BLaER1 treated with 17β-estradiol and CSF1 and Interleukin-3, amounts not matched to agents 10 nM and 100 nM (cell line): ENCODE results near the gene MYO1G.
A peak's percentile ranks its signal among the peaks of the same experiment; 100 is the strongest.

Source experiments
- H3K27ac ChIP-seq, 11 experiments: shearing (Covaris generic); formaldehyde crosslinking; 2 replicates each; pipeline ENCODE4 v1.8.1; 2022
- H3K27me3 ChIP-seq, 11 experiments: shearing (Covaris generic); formaldehyde crosslinking; 2 replicates each; pipeline ENCODE4 v1.8.1; 2022
- H3K36me3 ChIP-seq, 11 experiments: shearing (Covaris generic); formaldehyde crosslinking; 2 replicates each; pipeline ENCODE4 v1.8.1; 2022
- H3K4me1 ChIP-seq, 10 experiments: shearing (Covaris generic); formaldehyde crosslinking; 2 replicates each; pipeline ENCODE4 v1.8.1; 2022
- H3K4me2 ChIP-seq, 11 experiments: shearing (Covaris generic); formaldehyde crosslinking; 2 replicates each; pipeline ENCODE4 v1.8.1; 2022
- H3K4me3 ChIP-seq, 10 experiments: shearing (Covaris generic); formaldehyde crosslinking; 2 replicates each; pipeline ENCODE4 v1.8.1; 2022
- H3K9ac ChIP-seq, 11 experiments: shearing (Covaris generic); formaldehyde crosslinking; 2 replicates each; pipeline ENCODE4 v1.8.1; 2022
- H3K9me3 ChIP-seq, 11 experiments: shearing (Covaris generic); formaldehyde crosslinking; replicated peaks in 1 of 11; 2 replicates each; pipeline ENCODE4 v1.8.1; 2022
- H4K20me1 ChIP-seq, 11 experiments: shearing (Covaris generic); formaldehyde crosslinking; 2 replicates each; pipeline ENCODE4 v1.8.1; 2022
- Cebpa-rat ChIP-seq, 11 experiments: shearing (Covaris generic); IDR thresholded peaks; 2 replicates each; pipeline ENCODE4 v1.8.1; 2022

The MYO1G gene

GRCh38 chr7:44964831-44965440, 13.9 kb downstream of the MYO1G start:
- H3K36me3 ChIP-seq: peaks cover 0 to 77% (median 45%) of the 10 kb centered on the region in 11 experiments; a peak in 15 of 22 replicates
- H3K9me3 ChIP-seq: no peaks in the 10 kb centered on the region
- no peaks in the 10 kb centered on the region for H3K27me3 ChIP-seq
- peaks cover 0 to 82% (median 32%) of the 10 kb centered on the region in 11 experiments; a peak in 13 of 22 replicates for H4K20me1 ChIP-seq
- no peak overlapping the region for H3K4me2 ChIP-seq
- H3K27ac ChIP-seq: no peak overlapping the region; a peak in 1 of 22 replicates
- no peak overlapping the region for H3K4me3 ChIP-seq
- peak overlapping the region in 1 of 11 experiments; percentile 8; a peak in 3 of 22 replicates for H3K9ac ChIP-seq
- no peak for TF ChIP-seq Cebpa-rat (IDR thresholded peaks at IDR 0.05)
- H3K4me1 ChIP-seq: peaks cover 6 to 18% (median 7%) of the 10 kb centered on the region in 10 experiments; a peak in 18 of 20 replicates

GRCh38 chr7:44964384-44964830, 14.4 kb downstream of the MYO1G start:
- Histone ChIP-seq H4K20me1 (peaks cover 0 to 81% (median 37%) of the 10 kb centered on the region in 11 experiments; a peak in 13 of 22 replicates), H3K27me3 (no peaks in the 10 kb centered on the region), H3K4me2 (no peak overlapping the region), H3K9me3 (no peaks in the 10 kb centered on the region), H3K36me3 (peaks cover 0 to 72% (median 42%) of the 10 kb centered on the region in 11 experiments; a peak in 15 of 22 replicates), H3K9ac (peak overlapping the region in 1 of 11 experiments; percentile 8; a peak in 2 of 22 replicates), H3K27ac (peak overlapping the region in 2 of 11 experiments; percentile 13 to 40; a peak in 2 of 22 replicates), H3K4me1 (peaks cover under 1 to 18% (median 6%) of the 10 kb centered on the region in 10 experiments; a peak in 17 of 20 replicates), H3K4me3 (no peak overlapping the region)
- no peak for TF ChIP-seq Cebpa-rat (IDR thresholded peaks at IDR 0.05)

- H3K9me3 ChIP-seq: no peaks in the 10 kb centered on the region
- peaks cover 0 to 77% (median 40%) of the 10 kb centered on the region in 11 experiments; a peak in 13 of 22 replicates for H4K20me1 ChIP-seq
- no peak overlapping the region for H3K4me2 ChIP-seq
- peaks cover 0 to 66% (median 38%) of the 10 kb centered on the region in 11 experiments; a peak in 15 of 22 replicates for H3K36me3 ChIP-seq
- no peak overlapping the region for H3K4me3 ChIP-seq
- peak overlapping the region in 2 of 11 experiments; percentile 13 to 40; a peak in 1 of 22 replicates for H3K27ac ChIP-seq
- H3K27me3 ChIP-seq: no peaks in the 10 kb centered on the region
- peaks cover 0 to 19% (median 3%) of the 10 kb centered on the region in 10 experiments; a peak in 8 of 20 replicates for H3K4me1 ChIP-seq
- TF ChIP-seq Cebpa-rat (IDR thresholded peaks at IDR 0.05): no peak
- no peak overlapping the region for H3K9ac ChIP-seq
Measured at GRCh38 chr7:44963364-44964290, 15.2 kb downstream of the MYO1G start.

GRCh38 chr7:44962483-44963251, 16.1 kb downstream of the MYO1G start:
- no peak for TF ChIP-seq Cebpa-rat (IDR thresholded peaks at IDR 0.05)
- Histone ChIP-seq H4K20me1 (peaks cover 0 to 71% (median 40%) of the 10 kb centered on the region in 11 experiments; a peak in 13 of 22 replicates), H3K4me2 (no peak overlapping the region), H3K36me3 (peaks cover 0 to 62% (median 36%) of the 10 kb centered on the region in 11 experiments; a peak in 16 of 22 replicates), H3K4me3 (no peak overlapping the region), H3K27ac (peak overlapping the region in 1 of 11 experiments; percentile 36; a peak in 2 of 22 replicates), H3K4me1 (peaks cover 0 to 20% (median 3%) of the 10 kb centered on the region in 10 experiments; a peak in 7 of 20 replicates), H3K9ac (no peak overlapping the region), H3K27me3 (no peaks in the 10 kb centered on the region), H3K9me3 (no peaks in the 10 kb centered on the region)

GRCh38 chr7:44961844-44962482, 16.9 kb downstream of the MYO1G start:
- Histone ChIP-seq H3K9ac (no peak overlapping the region), H3K27me3 (no peaks in the 10 kb centered on the region), H3K9me3 (no peaks in the 10 kb centered on the region), H4K20me1 (peaks cover 0 to 64% (median 39%) of the 10 kb centered on the region in 11 experiments; a peak in 13 of 22 replicates), H3K4me1 (peaks cover 0 to 20% (median 3%) of the 10 kb centered on the region in 10 experiments; a peak in 7 of 20 replicates), H3K4me3 (no peak overlapping the region), H3K36me3 (peaks cover under 1 to 62% (median 30%) of the 10 kb centered on the region in 11 experiments; a peak in 17 of 22 replicates), H3K4me2 (no peak overlapping the region), H3K27ac (peak overlapping the region in 4 of 11 experiments; percentile 7 to 36 (median 20); a peak in 2 of 22 replicates)
- TF ChIP-seq Cebpa-rat (IDR thresholded peaks at IDR 0.05): no peak

GRCh38 chr7:44960011-44960580, 18.7 kb downstream of the MYO1G start:
- H3K4me1 ChIP-seq: peaks cover 0 to 20% (median 3%) of the 10 kb centered on the region in 10 experiments; a peak in 7 of 20 replicates
- H3K9me3 ChIP-seq: no peaks in the 10 kb centered on the region
- peak overlapping the region in 2 of 11 experiments; percentile 18 to 28; a peak in 3 of 22 replicates for H3K27ac ChIP-seq

GRCh38 chr7:44959433-44959951, 19.3 kb downstream of the MYO1G start:
- H4K20me1 ChIP-seq: peaks cover 0 to 63% (median 20%) of the 10 kb centered on the region in 11 experiments; a peak in 12 of 22 replicates
- no peak for TF ChIP-seq Cebpa-rat (IDR thresholded peaks at IDR 0.05)
- no peak overlapping the region for H3K9ac ChIP-seq
- peak overlapping the region in 1 of 11 experiments; percentile 28; a peak in 1 of 22 replicates for H3K27ac ChIP-seq
- H3K4me2 ChIP-seq: 0 out of 22 replicates have a peak overlapping the region, but pooled peaks of 2 of the 11 experiments have one; percentile 6 to 16
- H3K9me3 ChIP-seq: no peaks in the 10 kb centered on the region
- H3K27me3 ChIP-seq: no peaks in the 10 kb centered on the region
- peaks cover 0 to 20% (median 3%) of the 10 kb centered on the region in 10 experiments; a peak in 7 of 20 replicates for H3K4me1 ChIP-seq
- peaks cover 2 to 68% (median 24%) of the 10 kb centered on the region in 11 experiments; a peak in 17 of 22 replicates for H3K36me3 ChIP-seq
- H3K4me3 ChIP-seq: no peak overlapping the region

More at GRCh38 chr7:44960011-44960580, 18.7 kb downstream of the MYO1G start:
- peak overlapping the region in 1 of 11 experiments; percentile 11; a peak in 1 of 22 replicates for H3K4me2 ChIP-seq
- peak overlapping the region in 1 of 11 experiments; percentile 26; a peak in 1 of 22 replicates for H3K9ac ChIP-seq
- H3K27me3 ChIP-seq: no peaks in the 10 kb centered on the region
- no peak for TF ChIP-seq Cebpa-rat (IDR thresholded peaks at IDR 0.05)
- no peak overlapping the region for H3K4me3 ChIP-seq
- peaks cover 2 to 64% (median 18%) of the 10 kb centered on the region in 11 experiments; a peak in 18 of 22 replicates for H3K36me3 ChIP-seq
- H4K20me1 ChIP-seq: peaks cover 0 to 63% (median 25%) of the 10 kb centered on the region in 11 experiments; a peak in 13 of 22 replicates
